NCI-H187 (cell line): ENCODE results near the gene HOXC5.

ENCODE experiments used
- DNase-seq, 2 experiments: peaks; one replicate each; lab custom pipeline; 2025; lab: John Stamatoyannopoulos, UW

The HOXC5 gene

GRCh38 chr12:54047160-54047963, 14.5 kb downstream of the HOXC5 start:
- no peak for DNase-seq

- no peak for DNase-seq
Measured at GRCh38 chr12:54047964-54048303, 15.1 kb downstream of the HOXC5 start.

- no peak for DNase-seq
Measured at GRCh38 chr12:54048406-54049093, 15.7 kb downstream of the HOXC5 start.

GRCh38 chr12:54049108-54049507, 16.3 kb downstream of the HOXC5 start:
- DNase-seq, result no peak

DNA sequence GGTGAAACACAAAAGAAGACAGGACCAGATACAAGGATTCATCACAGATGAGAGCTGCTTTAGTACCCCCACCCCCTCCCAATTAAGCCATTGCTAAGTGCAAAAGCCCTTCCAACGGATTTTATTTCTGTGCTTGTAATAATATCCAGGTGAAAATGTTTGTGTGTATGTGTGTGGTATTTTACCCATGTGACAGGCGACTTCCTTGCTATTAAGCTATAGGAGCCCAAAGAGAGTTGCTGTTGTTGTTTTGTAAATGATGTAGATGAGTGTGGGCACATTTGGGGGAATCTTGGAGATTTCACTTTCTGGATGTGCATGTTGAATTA, 17.6 kb downstream of the HOXC5 start:
- no peak for DNase-seq

GRCh38 chr12:54051026-54051842, 18.4 kb downstream of the HOXC5 start:
- DNase-seq, result no peak

DNA sequence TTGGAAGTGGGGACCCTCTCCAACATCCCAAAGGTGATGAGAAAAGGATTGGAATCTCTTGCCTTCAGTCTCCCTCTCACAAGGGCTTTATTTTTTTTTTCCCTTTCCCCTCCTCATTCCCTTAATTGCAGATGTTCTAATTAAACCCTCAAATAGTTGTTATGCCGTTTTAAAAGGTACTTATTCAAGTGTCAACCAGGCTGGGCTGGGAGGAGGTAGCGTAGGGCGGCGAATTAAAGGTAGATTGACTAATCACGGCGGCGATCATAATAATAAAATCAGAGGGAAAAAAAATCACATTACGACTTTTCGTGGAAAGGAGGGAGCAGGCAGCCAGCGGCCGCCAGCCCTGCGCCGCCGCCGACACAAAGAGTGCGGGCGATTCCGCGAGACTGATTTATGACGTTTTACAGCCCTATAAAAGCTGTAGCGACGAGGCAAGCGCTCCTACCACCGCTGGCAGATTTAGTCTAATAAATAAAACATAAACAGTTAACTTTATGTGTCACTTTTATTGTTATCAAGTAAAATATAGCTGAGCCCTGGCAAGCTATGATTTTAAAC, 19.1 kb downstream of the HOXC5 start:
- no peak for DNase-seq

DNA sequence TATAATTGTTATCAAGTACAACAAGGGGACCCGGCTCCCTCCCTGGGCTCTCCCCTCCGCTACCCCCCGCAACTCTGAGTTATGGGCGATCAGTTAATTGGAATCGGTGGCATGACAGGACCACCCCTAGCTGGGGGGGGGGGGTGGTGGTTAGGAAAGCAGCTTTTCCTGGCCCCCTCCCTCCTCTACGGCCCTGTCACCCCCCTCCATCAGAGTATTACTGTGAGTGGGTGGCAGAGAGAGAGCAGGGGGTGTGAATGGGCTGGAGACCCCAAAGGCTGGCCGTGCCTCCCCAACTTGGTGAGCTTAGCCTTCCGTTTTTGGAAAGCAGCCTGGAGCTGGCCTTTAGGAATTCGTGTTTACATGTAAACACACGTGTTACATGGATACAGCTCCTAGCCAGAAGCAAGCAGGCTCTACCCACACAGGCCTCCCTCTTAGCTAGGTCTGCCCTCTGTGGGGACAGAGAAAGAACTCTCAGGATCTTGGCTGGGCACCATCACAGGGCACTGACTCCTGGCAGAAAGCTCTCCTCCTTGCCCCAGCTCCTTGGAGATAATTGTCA, 19.7 kb downstream of the HOXC5 start:
- no peak for DNase-seq

- no peak for DNase-seq
Measured at GRCh38 chr12:54053003-54053750, 20.3 kb downstream of the HOXC5 start.

- no peak for DNase-seq
Measured at GRCh38 chr12:54053751-54054741, 21.2 kb downstream of the HOXC5 start, which contains the start of gene HOXC4. HOXC4 (plus strand) TSS chr12:54053835; CDS start chr12:54053923, 88 bp downstream.

DNA sequence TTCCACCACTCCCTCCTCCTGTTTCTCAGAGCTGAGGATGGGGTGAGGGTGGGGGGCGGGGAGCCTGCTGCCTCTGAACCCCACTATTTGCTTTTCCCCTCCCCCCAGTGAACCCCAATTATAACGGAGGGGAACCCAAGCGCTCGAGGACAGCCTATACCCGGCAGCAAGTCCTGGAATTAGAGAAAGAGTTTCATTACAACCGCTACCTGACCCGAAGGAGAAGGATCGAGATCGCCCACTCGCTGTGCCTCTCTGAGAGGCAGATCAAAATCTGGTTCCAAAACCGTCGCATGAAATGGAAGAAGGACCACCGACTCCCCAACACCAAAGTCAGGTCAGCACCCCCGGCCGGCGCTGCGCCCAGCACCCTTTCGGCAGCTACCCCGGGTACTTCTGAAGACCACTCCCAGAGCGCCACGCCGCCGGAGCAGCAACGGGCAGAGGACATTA, 21.9 kb downstream of the HOXC5 start:
- no peak for DNase-seq

- no peak for DNase-seq
Measured at GRCh38 chr12:54055552-54055951, 22.7 kb downstream of the HOXC5 start.

DNA sequence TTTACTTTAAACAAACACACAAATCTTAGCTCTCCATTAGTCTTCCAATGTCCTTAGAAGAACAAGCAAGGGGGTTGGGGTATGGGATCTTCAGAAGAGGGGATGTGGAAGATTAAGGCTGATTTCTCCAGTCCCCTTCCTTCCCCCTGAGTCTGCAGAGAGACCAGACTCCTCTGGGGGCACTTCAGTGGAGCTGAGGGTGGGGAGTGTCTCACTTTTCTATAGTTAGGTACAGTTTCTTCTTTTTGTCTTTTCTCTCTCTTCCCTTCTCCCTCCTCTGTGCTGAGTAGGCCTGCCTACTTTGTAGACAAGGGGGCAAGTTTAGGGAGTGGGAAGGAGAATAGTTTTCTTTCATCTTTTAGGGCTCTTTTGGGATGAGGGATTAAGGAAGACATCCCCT, 23.3 kb downstream of the HOXC5 start:
- no peak for DNase-seq

DNA sequence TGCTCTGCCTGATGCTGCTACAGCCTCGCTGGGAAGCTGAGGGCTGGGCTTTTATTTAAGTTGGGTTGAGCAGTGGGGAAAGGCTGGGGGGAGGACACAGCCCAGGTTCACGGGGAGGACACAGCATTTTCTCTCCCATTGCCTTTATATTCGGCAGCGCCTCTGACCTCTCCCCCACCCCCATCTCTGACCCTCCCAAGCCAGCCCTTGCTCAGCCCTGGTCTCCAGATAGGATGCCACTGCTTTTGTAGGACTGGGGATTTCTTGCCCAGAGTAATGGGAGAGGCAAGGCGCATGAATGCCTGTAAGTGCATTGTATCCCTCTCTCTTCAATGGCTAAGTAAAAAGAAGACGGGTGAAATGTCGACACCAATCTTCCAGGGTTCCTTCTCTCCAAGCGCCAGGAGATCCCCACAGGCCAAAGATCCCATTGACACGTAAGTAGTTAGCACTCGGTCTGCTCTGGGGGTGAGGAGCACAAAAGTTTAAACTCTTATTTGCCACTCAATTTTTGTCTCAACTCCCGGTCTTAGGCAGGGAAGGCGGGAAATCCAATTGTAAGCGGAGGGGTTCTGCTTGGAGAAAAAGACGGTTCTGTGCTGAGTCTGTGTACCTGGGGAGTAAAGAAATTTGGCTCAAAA, 25.4 kb downstream of the HOXC5 start:
- DNase-seq, result no peak

DNA sequence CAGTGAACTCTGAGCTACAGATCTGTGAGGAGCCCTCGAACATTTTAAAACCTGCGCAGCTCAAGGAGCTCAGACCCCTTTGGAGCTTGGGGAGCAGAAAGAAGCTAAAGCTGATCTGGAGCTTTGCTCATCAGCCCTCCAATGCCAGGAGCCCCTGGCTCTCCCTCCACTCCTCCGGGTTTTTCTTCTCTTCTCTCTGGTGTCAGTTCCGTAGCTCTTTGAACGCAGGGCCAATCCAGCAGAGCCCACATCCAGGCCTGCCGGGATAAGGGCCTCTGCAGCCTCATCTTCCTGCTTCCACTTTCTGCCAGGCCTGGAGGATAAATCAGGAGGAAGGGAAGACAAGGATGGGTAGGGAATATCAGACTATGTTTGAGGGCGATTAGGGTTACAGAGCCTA, 26.8 kb downstream of the HOXC5 start:
- DNase-seq, result no peak

DNA sequence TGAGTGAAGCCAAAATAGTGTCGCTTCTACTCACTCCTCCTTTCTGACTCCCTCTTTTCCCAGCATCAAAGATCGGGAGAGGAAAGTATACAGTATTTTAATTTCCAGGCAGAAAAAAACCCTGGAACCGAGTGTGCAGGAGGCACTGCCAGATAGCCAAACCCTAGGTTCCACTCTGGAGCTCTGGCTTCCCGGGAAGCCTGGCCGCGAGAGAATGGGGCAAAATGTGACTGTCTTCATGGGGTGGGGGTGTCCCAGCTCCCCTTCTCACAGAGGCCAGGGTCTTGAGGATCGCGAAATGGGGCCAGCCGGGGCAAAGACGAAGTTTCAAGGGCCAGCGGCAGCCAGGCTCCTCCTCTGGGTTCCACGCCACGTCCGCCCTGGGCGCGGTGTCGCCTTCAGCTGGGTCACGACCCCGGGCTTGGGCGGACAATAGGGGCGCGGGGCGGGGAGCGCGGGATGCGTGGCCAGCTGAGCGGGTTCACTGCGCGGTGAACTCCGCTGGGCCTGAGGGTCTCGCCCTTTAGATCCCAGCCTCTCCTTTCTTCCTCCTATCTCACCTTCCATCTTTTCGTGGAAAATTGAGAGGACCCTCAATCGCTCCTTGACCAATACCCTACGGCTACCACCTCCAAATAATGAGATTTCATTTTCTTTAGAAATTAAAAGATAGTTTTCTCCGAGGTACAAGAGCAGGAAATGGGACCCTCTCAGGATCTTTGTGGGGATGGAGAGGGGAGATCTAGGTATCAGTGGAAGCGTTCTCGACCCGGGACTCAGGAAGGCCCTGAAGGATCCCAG, 27.5 kb downstream of the HOXC5 start:
- no peak for DNase-seq

DNA sequence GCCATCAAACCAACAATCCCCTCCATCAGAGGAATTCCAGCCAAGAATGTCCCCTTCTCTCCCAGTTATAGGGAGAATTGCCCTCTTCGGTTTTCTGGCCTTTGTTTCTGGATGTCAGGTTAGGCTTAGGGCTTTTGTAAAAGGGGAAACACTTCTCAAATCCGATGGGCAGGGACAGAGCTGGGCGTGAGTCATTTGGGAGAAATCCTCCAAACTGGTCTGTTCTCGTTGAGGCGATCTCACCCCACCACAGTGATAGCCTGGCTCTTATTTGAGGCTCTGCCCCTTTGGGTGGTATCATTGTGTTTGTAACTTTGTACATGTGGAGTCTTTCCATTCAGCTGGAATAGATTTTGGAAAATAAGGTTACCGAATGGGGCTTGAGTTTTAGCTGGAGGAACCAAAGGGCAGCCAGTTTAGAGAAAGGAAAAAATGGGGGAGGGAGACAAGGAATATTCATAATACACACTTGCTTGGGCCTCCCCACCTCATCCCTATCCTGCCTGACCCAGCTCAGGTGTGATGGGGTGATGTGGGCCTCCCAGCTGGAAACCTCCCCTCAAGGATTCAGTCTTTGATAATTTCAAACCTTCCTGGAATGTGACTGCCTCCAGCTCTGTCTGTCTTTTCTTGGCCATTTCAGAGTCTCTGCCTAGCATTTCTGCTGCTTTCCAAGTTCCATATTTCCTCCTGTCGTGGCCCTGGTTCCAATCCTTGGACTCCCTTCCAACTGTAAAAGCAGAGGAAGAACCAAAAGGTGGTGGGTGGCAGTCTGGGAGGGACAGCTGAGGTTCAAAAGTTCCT, 28.3 kb downstream of the HOXC5 start:
- no peak for DNase-seq

DNA sequence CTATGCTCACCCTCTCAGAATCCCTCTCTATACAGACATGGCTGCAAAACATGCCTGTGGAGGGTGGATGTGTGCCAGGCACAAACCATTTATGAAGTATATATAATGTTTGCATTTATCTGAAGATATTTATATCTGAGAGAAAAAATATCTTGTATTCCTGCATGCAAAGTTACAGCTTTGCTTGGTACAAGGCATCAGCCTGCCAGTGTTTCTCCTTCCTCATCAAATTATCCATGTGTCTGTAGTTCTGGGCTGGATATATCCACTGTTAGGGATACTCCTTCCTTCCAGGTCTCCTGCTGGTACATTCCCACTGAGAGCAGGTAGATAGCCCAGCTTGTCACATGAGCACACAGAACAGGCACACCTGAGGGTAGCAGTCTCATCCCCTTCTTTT, 32.8 kb downstream of the HOXC5 start:
- DNase-seq, result no peak
